GM19043 (cell line): Measurements from ENCODE around the gene C1orf53.

Source experiments
- ATAC-seq: cut with Tn5 transposase; IDR thresholded peaks from one replicate; pipeline ENCODE4 v1.9.1; 2021; ENCODE audit warnings: low read depth; ENCODE audit not compliant: unreplicated experiment

The C1orf53 gene

GRCh38 chr1:197907846-197908616 lies 5.6 kb downstream of the C1orf53 start:
- ATAC-seq, result no peak

- no peak for ATAC-seq
These were observed 6.3 kb downstream of the C1orf53 start for GRCh38 chr1:197908716-197909220.

- ATAC-seq, result no peak
These were observed 7.0 kb downstream of the C1orf53 start for GRCh38 chr1:197909384-197909783.

- ATAC-seq, result no peak
These were observed 7.9 kb downstream of the C1orf53 start for GRCh38 chr1:197910120-197910991.

GRCh38 chr1:197911111-197911856 lies 8.9 kb downstream of the C1orf53 start:
- ATAC-seq, result no peak

- no peak for ATAC-seq
These were observed 9.6 kb downstream of the C1orf53 start for GRCh38 chr1:197911857-197912696.

GRCh38 chr1:197912739-197913494 lies 10.5 kb downstream of the C1orf53 start:
- no peak for ATAC-seq

GRCh38 chr1:197913495-197914276 lies 11.3 kb downstream of the C1orf53 start:
- no peak for ATAC-seq

GRCh38 chr1:197914510-197914909 lies 12.1 kb downstream of the C1orf53 start:
- no peak for ATAC-seq

GRCh38 chr1:197915260-197915861 lies 12.9 kb downstream of the C1orf53 start:
- ATAC-seq, result no peak

GRCh38 chr1:197915862-197916499 lies 13.6 kb downstream of the C1orf53 start:
- ATAC-seq, result no peak

- ATAC-seq, result no peak
These were observed 14.1 kb downstream of the C1orf53 start for GRCh38 chr1:197916500-197916983.

- no peak for ATAC-seq
These were observed 15.6 kb downstream of the C1orf53 start for GRCh38 chr1:197917805-197918651.

GRCh38 chr1:197918807-197919345 lies 16.4 kb downstream of the C1orf53 start:
- no peak for ATAC-seq

- no peak for ATAC-seq
These were observed 17.1 kb downstream of the C1orf53 start for GRCh38 chr1:197919346-197920066.

GRCh38 chr1:197920067-197920396 lies 17.6 kb downstream of the C1orf53 start:
- ATAC-seq, result no peak
